Stimulated activated CD8-positive, alpha-beta memory T cell treated with anti-CD3 and anti-CD28 coated beads, Interleukin-7, amount 100 ng/mL, for 1 hour (primary cell): ENCODE results near the gene RNFT2.

Source experiments
- DNase-seq, 2 donors: peaks; one replicate each; pipeline ENCODE4 v3.0.0-alpha.2; 2020; ENCODE audit warnings: low read depth in 2 of 2

The RNFT2 gene, protein sequence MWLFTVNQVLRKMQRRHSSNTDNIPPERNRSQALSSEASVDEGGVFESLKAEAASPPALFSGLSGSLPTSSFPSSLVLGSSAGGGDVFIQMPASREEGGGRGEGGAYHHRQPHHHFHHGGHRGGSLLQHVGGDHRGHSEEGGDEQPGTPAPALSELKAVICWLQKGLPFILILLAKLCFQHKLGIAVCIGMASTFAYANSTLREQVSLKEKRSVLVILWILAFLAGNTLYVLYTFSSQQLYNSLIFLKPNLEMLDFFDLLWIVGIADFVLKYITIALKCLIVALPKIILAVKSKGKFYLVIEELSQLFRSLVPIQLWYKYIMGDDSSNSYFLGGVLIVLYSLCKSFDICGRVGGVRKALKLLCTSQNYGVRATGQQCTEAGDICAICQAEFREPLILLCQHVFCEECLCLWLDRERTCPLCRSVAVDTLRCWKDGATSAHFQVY

DNA sequence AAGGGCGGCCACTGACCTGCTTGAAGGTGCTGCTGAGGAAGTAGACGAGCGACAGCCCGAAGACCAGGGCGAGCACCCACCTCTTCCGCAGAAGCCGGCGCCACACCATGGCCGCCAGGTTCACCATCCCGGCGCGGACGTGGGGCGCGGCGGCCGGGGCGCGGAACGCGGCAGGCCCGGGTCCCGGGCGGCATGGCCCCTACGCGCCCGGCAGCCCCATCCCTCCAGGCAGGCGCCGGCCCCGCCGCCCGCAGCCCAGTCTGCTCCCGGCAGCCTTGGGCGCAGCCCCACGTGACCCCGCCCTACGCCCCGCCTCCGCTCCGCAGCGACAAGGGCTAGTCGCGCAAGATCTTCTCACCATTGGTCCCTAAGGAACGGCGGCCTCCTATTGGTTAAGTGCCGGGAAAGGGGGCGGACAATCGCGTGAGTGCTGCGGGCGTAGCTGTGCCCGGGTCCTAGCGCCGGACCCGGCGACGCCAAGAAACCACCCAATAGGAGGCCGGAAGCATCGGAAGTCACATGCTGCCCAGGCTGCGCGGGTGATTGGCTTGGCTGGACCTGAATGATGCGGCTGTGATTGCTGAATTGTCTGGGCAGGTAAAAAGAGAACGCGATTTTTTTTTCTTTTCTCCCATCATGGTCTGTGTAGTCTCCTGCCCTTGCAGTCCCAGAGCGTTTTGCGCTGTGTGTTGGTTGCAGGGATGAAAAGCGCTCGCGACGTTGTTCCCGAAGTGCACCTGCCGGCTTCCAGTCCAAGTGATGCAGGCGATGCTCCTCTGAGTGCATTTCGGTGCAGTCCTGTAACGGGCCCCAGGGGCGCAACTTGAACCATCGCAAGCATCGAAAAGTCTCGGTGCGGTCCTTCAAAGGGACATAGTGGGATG lies at the start of gene RNFT2, which contains the start of gene SPRING1:
RNFT2 (plus strand) TSS at position 542 of the 884 bp plus-strand sequence. CDS start 2,183 bp downstream, outside the sequence.
SPRING1 (minus strand) TSS at position 296 of the 884 bp plus-strand sequence; CDS start at position 127, 169 bp downstream.
- peak; percentile 96 to 99 for DNase-seq

DNA sequence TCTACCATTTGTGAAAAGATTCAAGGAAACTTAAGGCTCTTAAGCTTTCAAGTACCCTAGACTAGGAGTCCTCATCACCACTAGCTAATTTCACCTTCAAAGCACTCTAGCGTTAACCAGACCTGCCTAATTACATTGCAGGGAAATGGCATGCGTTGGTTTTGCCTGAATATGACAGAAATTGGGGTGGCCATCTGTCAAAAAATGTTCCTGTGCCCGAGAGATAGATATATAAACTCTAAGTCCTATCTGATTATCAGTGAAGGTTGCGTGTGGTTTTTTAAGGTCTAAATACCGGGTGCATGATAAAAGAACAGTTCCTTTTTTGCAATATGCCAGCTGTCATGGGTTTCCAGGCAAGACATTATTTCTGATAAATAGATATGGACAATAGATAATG lies 48.6 kb upstream of the RNFT2 start:
- DNase-seq: no peak

DNA sequence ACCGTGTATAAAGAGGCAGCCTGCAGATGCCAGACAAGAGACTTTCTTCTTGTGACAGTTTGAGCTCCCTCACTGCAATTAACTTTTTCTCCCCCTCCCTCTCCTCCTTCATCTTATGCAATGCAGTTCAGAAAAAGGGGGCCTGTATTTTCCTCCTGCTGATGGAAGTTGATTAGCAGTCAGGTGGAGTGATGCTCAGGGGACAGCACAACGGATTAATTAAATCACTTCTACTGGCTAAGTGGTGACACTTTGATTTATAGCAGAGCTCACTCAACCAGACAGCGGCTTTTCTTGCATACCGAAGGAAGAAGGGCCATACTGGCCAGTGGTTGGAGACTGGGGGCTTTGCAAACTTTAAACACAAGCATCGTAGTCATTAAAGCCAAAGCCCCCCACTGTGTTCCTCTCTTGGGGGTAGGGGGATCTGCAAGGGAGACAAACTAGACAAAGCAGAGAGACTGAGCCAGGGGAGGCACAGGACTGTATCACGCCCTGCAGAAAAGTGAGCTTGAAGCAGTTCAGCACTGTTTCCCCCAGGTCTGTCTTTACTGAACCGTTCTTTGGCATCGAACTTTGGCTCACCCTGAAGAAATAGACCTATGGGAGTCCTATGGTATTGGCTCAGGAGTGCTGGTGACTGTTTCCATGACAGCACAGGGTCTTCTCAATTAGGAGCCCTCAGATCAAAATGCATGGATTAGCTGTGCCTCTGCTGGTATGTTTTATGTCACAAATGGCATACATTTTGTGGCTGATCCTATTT lies 48.0 kb upstream of the RNFT2 start:
- no peak for DNase-seq

DNA sequence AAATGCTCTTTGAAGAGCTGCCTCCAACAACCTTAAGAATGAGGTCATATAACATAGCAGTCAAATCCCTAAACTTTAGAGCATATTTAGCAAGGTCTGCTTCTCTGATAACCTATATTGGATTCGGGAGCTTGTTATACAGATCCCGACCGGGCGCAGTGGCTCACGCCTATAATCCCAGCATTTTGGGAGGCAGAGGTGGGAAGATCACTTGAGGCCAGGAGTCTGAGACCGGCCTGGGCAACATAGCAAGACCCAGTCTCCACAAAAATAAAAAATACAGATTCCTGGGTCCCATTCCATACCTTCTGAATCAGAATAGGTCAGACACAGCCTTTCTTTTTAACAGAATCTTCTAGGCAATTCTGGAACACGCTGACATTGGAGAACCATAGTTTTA lies 46.9 kb upstream of the RNFT2 start:
- DNase-seq: no peak

DNA sequence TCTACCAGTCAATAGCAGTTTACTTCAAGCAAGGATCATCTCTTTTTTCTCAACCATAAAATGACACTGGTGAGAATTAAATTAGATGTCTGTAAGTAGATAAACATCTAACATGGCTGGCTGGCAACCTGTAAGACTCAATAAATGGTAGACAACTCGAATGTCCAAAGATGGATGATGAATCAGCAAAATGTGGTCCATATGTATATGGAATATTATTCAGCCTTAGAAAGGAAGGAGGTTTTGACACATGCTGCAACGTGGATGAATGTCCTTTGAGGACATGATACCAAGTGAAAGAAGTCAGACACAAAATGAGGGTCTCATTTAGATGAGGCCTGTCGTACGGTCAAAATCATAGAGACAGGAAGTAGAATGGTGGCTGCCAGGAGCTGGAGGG lies 46.5 kb upstream of the RNFT2 start:
- no peak for DNase-seq

DNA sequence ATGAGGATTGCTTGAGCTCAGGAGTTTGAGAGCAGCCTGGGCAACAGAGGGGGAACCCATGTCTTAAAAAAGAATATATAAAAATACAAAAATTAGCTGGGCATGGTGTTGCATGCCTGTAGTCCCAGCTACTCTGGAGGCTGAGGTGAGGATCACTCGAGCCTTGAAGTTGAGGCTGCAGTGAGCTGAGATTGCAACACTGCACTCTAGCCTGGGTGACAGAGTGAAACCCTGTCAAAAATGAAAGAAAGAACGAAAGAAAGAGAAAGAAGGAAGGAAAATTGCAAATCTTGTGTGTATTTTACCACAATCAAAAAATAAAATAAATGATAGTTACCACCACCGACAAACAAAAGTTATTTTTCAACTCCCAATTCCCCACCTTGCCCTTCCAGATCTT lies 45.5 kb upstream of the RNFT2 start:
- no peak for DNase-seq

DNA sequence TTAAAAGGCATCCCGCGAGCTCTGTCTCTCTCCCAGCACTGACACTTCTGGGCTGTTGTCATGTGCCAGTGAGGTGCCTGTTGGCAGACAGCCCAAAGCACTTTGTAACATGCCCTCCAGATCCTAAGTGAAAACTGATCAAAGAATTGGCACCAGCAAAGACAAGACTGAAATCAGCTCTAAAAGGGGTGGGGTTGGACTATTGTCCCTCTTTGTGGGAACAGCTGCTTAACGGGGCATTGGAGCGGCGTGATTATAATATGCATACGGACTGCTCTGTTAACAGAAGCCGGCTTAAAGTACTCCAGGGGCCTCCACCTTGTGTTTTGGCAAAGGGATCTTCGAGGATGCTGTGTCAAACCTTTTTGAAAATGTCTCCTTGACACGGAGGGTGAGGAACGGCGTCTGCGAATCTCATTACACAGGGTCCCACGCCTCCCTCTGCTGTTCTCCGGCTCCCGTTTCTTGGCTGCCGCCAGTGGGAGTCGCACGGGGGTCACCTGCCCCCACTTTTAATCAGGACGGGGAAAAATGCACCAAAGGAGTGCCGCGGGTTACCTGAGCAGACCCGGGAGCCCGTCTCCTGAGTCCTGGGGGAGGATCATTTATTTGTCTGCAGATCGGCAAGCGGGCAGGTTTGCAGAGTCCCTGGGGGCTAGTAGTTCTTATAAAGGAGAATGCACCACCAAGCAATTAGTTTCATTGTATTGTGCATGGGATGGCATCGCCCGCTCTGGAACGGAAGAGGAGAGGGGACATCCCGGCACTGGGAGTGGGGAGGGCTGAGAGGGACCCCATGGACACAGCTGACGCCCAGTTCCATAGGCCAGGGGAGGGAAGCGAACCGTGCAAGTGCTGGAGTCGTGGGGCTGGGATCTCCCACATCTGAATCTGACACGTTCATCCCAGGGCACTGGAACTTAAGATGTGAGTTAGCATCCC lies 44.6 kb upstream of the RNFT2 start:
- no peak for DNase-seq

DNA sequence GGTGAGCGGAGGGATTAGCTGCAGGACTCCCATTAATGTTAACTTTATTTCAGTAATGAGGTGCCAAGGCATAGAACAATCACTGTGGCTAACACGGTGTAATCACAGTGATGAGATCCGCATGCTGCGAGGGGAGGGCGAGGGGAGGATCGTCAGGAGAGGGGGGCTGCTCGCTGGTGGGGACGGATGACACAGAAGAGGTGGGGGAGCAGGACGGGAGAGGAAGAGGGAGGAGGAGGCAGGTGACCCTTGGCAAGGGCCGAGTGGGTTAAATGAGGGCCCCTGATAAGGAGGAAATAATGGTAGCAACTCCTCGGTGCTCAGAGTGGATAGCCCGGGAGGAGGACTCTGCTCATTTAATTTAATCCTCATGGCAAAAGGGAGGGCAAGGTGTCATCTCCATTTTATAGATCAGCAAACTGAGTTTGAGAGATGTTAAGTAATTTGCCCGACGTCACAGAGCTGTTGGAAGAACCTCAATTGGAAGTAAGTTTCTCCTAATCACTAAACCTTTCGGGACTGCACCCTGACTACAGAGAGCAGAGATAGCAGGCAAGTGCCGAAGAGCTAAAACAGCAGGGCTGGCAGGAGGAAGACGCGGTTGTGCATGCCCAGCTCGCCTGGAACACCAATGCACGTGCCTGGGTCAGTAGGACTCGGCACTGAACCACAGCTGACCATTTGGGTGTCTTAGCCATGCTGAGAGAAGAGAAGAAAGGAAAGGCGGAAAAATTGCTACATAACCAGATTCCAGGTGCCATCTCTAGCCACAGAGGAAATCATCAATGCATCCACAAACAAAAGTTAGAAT lies 43.3 kb upstream of the RNFT2 start:
- DNase-seq: no peak

DNA sequence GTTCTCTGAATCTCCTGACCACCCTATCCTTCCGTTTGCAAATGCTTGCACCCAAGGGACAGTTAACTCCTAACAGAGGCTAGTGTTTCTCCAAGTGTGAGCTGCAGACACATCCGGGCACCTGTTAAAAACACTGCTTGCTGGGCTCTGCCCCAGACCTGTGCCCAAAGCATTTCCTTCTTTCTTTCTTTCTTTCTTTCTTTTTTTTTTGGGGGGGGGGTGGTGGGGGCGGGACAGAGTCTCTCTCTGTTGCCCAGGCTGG lies 42.7 kb upstream of the RNFT2 start:
- no peak for DNase-seq

DNA sequence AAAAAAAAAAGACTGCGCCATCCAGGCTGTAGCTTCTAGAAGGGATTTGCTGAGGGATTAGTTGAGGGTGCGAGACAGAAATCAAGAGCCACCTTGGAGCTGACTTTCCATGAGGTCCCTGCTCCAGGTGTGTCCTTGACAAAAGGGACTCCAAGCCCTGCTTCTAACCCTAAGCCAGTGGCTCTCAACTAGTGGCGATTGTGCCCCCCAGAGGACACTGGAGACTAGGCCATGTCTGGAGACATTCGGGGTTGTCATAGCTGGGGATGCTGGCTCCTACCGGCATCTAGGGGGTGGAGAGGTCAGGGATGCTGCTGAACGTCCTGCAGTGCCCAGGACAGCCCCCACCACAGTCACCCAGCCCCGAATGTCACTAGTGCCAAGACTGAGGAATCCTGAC lies 40.8 kb upstream of the RNFT2 start:
- no peak for DNase-seq

DNA sequence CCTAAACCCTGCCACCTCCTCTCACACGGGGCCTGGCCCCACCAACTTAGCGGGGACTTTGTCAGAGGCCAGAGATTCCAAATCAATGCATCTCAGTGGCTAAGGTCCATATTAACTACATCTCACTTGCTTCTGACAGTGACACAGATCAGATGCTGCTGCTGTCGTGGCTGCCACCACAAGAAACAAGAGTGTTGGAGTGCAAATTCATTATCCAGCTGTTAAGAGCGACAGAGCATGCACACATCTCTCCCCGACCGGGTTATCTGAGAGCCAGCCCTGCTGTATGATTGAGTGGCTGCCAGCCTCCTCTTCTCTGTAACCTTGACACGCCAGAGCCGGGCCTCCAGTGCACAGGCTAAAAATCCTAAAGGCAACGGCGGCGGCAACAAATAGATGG lies 40.4 kb upstream of the RNFT2 start:
- no peak for DNase-seq

DNA sequence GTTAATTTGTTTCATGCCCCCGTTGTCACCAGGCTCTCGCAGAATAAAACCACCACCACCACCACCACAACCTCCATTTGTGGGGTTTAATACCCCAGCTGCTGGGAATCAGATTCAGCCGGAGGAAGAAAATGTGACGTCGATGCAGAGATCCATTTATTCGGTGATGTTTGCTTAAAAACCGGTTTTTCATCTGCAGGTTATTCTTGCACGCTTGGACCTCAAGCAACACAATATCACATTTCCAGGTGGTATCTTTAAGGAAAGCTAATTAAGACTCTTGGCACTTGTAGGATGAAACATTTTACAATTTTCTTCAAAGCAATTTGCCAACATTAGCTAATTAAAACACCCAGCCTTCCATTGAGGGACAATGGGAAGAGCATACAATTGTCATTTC lies 40.0 kb upstream of the RNFT2 start:
- DNase-seq: no peak

DNA sequence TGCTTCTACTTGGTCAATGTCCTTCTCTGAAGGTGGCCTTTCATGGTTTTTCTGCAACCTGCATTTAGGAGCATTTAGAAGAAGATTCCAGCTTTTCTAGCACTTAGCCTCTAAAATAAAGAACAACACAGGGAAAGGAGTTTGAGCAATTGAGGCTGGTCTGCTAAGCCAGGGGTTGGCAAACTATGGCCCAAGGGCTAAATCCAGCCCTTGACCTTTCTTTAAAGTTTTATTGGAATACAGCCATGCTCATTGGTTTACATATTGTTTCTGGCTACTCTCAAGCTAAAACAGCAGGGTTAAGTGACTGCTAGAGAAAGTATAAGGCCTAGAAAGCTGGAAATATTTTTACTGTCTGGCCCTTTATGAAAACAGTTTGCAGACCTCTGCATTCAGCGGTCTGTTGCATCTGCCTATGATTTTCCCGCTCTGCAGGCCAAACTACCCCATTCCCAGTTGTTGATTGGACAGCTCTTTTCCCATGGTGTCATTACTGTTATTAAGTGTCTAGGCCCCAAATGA lies 39.5 kb upstream of the RNFT2 start:
- no peak for DNase-seq

DNA sequence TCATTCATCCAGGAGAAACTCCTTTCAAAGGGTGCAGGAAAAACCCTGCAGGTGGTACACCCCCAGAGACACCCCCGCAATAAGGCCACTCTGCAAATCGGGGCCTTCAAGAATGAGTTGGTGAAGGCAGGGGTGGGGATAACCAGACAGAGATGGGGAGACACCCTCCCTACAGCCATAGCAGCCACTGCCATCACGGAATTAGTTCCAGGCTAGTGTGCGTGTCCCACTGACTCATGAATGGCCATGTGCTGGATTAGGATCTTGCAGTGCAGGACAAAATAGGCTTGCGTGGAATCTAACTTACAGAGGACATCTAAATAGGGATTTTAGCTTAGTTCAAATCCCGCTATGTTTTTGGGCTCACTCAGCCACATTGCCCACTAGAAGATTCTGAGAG lies 38.0 kb upstream of the RNFT2 start:
- no peak for DNase-seq

DNA sequence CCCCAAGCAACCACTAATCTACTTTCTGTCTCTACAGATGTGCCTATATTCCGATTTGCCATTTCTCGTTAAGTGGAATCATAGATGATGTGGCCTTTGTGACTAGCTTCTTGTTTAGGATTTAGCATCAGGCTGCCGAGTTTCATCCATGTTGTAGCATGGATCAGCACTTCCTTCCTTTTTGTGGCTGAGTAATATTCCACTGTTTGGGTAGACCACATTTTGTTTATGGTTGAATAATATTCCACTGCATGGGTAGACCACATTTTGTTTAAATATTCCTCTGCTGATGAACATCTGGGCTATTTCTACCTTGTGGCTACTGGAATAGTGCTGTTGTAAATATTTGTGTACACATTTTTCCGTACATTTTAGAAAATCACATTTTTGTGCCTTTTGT lies 36.7 kb upstream of the RNFT2 start:
- DNase-seq: no peak

DNA sequence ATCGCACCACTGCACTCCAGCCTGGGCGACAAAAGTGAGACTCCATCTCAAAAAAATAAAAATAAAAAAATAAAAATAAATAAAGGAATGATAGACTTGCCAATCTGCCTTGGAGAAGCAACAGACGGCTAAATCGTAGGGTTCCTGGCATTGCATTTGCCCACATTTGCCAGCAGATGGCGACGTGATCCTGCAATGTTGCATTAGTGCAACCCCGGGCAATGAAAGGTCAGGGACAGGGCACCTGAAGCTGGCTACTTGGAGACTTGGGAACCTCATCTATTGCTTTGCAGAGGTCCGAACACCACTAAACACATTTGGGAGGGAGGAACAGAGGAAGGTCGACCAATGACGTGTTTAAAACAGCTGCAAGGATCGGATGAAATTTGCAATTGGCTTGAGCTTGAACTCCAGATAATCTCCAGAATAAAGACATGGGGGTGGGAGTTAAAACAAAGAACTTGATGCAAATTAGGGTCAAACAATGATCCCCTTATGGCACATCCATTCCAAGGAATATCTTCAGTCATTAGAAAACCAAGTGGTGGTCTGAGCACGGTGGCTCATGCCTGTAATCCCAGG lies 34.8 kb upstream of the RNFT2 start:
- peak; percentile 40 to 55 for DNase-seq

DNA sequence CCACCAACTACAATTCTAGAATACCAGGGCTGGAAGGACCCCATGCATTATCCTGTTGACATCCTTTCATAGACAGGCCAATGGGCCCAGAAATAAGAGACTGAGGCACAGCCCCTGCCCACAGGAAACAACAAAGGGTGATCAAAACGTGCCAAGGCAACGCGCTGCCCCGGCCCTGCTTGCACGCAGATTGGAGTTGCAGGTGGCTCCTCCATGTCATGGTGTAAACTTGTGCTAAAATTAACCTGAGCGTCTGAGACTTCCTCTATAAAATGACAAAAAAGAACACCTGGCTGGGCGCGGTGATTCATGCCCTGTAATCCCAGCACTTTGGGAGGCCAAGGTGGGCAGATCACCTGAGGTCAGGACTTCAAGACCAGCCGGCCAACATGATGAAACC lies 30.4 kb upstream of the RNFT2 start:
- DNase-seq: no peak

DNA sequence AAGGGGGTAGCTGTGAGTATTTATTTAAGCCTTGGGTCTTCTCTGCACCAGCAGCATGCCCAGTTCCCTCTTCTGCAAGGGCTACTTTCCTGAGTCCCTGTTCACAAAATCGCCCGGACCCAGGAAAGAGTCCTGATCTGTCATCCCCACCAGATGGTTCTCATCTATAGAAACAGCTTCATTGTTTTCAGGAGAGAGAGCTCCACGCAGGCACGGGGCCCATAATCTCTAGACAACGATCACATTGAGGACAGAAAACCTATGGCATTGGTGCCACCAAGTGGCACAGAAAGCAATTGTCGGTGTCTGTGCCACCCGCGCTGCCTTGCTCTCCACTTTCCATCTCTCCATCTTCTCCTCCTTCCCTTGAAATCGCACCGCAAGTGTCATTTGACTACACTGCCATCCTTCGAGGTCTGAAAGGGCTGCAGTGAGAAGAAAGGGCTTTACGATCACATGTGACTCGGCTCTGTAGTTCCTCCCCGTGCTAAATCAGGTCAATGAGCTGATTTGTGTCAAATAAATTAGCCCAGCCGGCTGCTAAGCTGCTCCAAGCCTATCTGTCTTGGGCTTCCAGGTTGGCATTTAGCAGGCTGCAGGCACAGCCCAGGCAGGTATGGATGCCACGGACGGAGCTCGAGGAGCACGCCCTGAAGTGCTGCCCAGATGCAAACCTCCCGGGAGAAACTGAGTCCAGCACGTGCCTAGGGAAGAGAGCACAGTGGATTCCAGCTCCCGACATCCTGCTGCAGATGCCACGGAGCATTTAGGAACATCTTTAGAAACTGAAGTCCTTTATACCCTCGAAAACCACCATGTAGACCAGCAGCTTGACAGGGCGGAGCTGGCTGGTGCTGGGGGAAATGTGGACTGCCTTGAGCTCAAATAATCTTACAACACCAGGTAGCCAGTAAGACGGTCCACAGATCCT lies 29.0 kb upstream of the RNFT2 start:
- DNase-seq: peak in 1 of 2 donors; percentile 13

DNA sequence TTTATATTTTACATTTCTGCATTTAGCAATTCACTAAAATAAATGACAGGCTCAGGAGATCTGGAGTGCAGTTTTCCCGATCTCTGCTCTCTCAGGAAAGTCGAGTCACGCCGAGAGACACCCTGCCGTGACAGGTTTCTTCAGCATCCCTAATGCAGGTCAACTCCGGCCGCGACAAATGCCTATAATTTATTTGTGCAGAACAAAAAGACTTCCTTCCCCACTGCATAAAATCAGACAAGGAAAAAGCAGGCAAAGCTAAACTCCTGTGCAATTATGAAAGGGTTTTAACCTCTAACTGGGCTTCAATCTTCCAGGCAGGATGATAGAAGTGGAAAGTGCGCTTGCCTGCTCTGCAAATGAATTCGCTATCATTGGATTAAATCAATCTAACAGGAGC lies 28.3 kb upstream of the RNFT2 start:
- no peak for DNase-seq
